ENCODE data around the gene CRISP2. TPM values are rescaled to one million over a fixed set of nuclear protein-coding genes. Genes with fewer than 3 reads are reported as not detected.

CRISP2 gene
- total RNA-seq, 2 donors from 2014 or later = not detected

- H3K4me3 ChIP-seq = no peak overlapping the region
- TF ChIP-seq CTCF (IDR thresholded peaks at IDR 0.05) (no peak), POLR2A (IDR thresholded peaks at IDR 0.05) (no peak)
- DNase-seq = no peak
- 66 to 75% methylated on average over 7 of the region's 7 CpGs for WGBS, 2 donors
- H3K36me3 ChIP-seq (replicated peaks in 1 of 2; ENCODE audit: insufficient read depth in 1 of 2, low read depth in 2 of 2) = no peaks in the 10 kb centered on the region
- H3K27me3 ChIP-seq = no peaks in the 10 kb centered on the region
- no peak for ATAC-seq
- H3K27ac ChIP-seq = no peak overlapping the region
- intact Hi-C loops (cut with DNase I) = no loop called here
- H3K9me3 ChIP-seq = no peaks in the 10 kb centered on the region
- no peaks in the 10 kb centered on the region for H3K4me1 ChIP-seq
These were observed 7.0 kb upstream of the CRISP2 start for GRCh38 chr6:49720372-49720771.

DNA sequence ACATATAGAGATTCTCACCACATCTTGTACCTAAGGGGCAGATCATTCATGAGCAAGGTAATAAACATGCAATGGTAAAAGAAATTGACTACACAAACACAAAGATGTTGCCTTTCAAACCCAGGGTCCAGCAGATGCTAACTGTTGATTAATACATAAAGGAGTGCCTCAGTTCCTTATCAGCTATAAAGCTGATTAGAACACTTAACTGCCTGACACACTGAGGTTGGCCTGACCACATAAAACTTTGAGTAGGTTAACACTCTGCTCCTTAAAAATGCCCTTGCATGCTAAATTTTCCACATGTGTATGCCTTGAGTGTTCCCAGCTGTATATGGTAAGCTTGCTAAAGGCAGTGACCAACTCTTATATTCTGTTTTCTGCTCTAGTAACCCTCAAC lies 14.9 kb downstream of the CRISP2 start:
- Histone ChIP-seq H3K27ac (no peak overlapping the region), H3K27me3 (no peaks in the 10 kb centered on the region), H3K4me3 (no peak overlapping the region), H3K9me3 (peaks cover 0 to 8% (median 0%) of the 10 kb centered on the region in 3 donors), H3K36me3 (replicated peaks in 1 of 2; ENCODE audit: insufficient read depth in 1 of 2, low read depth in 2 of 2) (no peaks in the 10 kb centered on the region), H3K4me1 (no peaks in the 10 kb centered on the region)
- no peak for ATAC-seq
- DNase-seq = no peak
- no peak for TF ChIP-seq CTCF (IDR thresholded peaks at IDR 0.05)
- TF ChIP-seq POLR2A (IDR thresholded peaks at IDR 0.05) = no peak
- intact Hi-C loops (cut with DNase I) = no loop called here

GRCh38 chr6:49693512-49693911 lies 19.8 kb downstream of the CRISP2 start:
- Histone ChIP-seq H3K27ac (no peak overlapping the region), H3K9me3 (peaks cover 0 to 11% (median 0%) of the 10 kb centered on the region in 3 donors), H3K27me3 (no peaks in the 10 kb centered on the region), H3K4me1 (no peaks in the 10 kb centered on the region), H3K4me3 (no peak overlapping the region), H3K36me3 (replicated peaks in 1 of 2; ENCODE audit: insufficient read depth in 1 of 2, low read depth in 2 of 2) (no peaks in the 10 kb centered on the region)
- no peak for DNase-seq
- ATAC-seq = no peak
- TF ChIP-seq CTCF (IDR thresholded peaks at IDR 0.05) = no peak
- TF ChIP-seq POLR2A (IDR thresholded peaks at IDR 0.05) = no peak
- WGBS, 2 donors = 56 to 70% methylated on average over 1 of the region's 1 CpG
- intact Hi-C loops (cut with DNase I) = no loop called here

GRCh38 chr6:49692534-49692933 lies 20.8 kb downstream of the CRISP2 start:
- no peak overlapping the region for H3K27ac ChIP-seq
- intact Hi-C loops (cut with DNase I) = no loop called here
- no peak for TF ChIP-seq CTCF (IDR thresholded peaks at IDR 0.05)
- H3K4me3 ChIP-seq = no peak overlapping the region
- H3K27me3 ChIP-seq = no peaks in the 10 kb centered on the region
- no peaks in the 10 kb centered on the region for H3K4me1 ChIP-seq
- ATAC-seq (no peak), DNase-seq (no peak)
- H3K9me3 ChIP-seq = peaks cover 0 to 11% (median 0%) of the 10 kb centered on the region in 3 donors
- WGBS, 2 donors = 62 to 68% methylated on average over 2 of the region's 2 CpGs
- no peaks in the 10 kb centered on the region for H3K36me3 ChIP-seq (replicated peaks in 1 of 2; ENCODE audit: insufficient read depth in 1 of 2, low read depth in 2 of 2)

DNA sequence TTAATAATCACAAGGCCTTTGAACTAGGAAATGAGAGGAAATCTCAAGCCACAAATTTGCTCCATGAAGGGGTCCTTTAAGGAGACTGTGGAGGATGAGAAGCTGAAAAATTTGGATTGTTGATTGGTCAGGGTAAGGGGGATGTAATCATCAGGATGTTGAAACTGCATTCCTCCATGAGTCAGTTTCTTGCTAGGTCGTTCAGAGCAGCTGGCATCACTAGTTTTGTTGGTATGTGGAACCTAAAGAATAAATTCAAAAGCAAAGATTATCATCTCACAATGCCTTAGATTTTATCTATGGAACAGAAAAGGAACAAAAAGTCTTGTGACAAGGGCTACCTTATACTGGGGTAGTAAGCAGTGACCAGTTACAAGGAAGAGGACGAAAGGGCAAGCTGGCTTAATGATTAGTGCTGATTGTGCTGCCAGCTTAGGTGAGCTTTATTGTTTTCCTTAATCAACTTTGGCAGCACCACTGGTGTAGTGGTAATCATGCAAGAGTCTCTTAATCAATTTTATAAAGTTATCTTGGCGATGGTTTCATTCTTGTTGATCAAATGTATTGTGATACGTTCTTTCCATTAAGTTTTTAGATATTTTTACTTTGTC lies 36.6 kb downstream of the CRISP2 start:
- H3K4me1 ChIP-seq = no peaks in the 10 kb centered on the region
- TF ChIP-seq POLR2A (IDR thresholded peaks at IDR 0.05) (no peak), CTCF (IDR thresholded peaks at IDR 0.05) (no peak)
- H3K4me3 ChIP-seq = no peak overlapping the region
- DNase-seq (peak in 1 of 4 donors; percentile 8), ATAC-seq (peak; percentile 38)
- H3K27me3 ChIP-seq = no peaks in the 10 kb centered on the region
- H3K27ac ChIP-seq = no peak overlapping the region
- 26 to 28% methylated on average over 4 of the region's 4 CpGs for WGBS, 2 donors
- intact Hi-C loops (cut with DNase I) = no loop called here
- no peaks in the 10 kb centered on the region for H3K9me3 ChIP-seq
- no peaks in the 10 kb centered on the region for H3K36me3 ChIP-seq (replicated peaks in 1 of 2; ENCODE audit: insufficient read depth in 1 of 2, low read depth in 2 of 2)

Measured in body of pancreas (tissue), 4 donors.